ENCODE measurements around the gene VAMP4.

DNA sequence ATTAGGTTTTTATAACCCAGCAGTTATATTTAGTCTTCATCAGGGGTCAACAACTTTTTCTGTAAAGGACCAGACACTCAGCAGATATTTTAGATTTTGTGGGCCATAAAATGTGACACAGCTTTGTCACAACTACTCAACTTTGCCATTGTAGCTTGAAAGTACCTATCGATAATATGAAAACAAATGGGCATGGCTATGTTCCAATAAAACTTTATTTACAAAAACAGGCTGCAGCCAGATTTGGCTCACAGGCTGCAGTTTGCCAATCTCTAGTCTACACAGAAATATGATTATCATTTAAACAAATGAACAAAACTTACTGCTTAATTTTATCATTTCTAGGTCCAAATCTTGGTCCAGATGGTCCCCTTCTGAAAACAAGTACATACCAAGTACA is 23.0 kb downstream of the VAMP4 start:
- TF ChIP-seq CTCF (conservative IDR thresholded peaks at IDR 0.05; ENCODE audit: low read depth in 2 of 2): no peak
- TF ChIP-seq, protein P1, sequence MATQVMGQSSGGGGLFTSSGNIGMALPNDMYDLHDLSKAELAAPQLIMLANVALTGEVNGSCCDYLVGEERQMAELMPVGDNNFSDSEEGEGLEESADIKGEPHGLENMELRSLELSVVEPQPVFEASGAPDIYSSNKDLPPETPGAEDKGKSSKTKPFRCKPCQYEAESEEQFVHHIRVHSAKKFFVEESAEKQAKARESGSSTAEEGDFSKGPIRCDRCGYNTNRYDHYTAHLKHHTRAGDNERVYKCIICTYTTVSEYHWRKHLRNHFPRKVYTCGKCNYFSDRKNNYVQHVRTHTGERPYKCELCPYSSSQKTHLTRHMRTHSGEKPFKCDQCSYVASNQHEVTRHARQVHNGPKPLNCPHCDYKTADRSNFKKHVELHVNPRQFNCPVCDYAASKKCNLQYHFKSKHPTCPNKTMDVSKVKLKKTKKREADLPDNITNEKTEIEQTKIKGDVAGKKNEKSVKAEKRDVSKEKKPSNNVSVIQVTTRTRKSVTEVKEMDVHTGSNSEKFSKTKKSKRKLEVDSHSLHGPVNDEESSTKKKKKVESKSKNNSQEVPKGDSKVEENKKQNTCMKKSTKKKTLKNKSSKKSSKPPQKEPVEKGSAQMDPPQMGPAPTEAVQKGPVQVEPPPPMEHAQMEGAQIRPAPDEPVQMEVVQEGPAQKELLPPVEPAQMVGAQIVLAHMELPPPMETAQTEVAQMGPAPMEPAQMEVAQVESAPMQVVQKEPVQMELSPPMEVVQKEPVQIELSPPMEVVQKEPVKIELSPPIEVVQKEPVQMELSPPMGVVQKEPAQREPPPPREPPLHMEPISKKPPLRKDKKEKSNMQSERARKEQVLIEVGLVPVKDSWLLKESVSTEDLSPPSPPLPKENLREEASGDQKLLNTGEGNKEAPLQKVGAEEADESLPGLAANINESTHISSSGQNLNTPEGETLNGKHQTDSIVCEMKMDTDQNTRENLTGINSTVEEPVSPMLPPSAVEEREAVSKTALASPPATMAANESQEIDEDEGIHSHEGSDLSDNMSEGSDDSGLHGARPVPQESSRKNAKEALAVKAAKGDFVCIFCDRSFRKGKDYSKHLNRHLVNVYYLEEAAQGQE (IDR thresholded peaks at IDR 0.05; ENCODE audit: unreplicated experiment): no peak

Data from GM23338 (cell line).